ENCODE results near the gene PAPOLA.

DNA sequence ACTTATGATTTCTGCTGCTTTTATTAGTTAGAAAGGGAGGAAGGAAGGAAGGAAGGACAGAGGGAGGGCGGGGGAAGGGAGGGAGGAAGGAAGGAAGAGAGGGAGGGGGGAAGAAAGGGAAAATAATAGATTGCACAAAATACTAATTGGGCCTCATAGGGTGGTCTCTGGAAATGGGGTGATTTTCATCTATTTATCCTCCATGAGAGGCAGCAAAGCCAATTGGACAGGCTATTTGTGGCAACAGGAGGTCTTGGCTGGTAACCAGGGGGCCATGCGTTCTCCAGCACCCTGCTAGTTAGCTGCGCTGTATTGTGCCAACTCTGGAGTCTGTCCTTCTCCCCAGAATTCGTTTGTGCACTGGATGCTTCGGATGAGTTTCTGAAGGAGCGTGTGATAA lies 24.1 kb upstream of the PAPOLA start:
- TF ChIP-seq, protein P1, sequence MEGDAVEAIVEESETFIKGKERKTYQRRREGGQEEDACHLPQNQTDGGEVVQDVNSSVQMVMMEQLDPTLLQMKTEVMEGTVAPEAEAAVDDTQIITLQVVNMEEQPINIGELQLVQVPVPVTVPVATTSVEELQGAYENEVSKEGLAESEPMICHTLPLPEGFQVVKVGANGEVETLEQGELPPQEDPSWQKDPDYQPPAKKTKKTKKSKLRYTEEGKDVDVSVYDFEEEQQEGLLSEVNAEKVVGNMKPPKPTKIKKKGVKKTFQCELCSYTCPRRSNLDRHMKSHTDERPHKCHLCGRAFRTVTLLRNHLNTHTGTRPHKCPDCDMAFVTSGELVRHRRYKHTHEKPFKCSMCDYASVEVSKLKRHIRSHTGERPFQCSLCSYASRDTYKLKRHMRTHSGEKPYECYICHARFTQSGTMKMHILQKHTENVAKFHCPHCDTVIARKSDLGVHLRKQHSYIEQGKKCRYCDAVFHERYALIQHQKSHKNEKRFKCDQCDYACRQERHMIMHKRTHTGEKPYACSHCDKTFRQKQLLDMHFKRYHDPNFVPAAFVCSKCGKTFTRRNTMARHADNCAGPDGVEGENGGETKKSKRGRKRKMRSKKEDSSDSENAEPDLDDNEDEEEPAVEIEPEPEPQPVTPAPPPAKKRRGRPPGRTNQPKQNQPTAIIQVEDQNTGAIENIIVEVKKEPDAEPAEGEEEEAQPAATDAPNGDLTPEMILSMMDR (IDR thresholded peaks at IDR 0.05; ENCODE audit: insufficient read depth, low read length, poor library complexity, severe bottlenecking) = no peak
- TF ChIP-seq EZH2phosphoT487 (conservative IDR thresholded peaks at IDR 0.05; ENCODE audit: low read length) = no peak
